Endodermal cell (in vitro differentiated cells): ENCODE results near the gene PDE4D. TPM values are rescaled to one million over a fixed set of nuclear protein-coding genes. Genes with fewer than 3 reads are reported as not detected.

Source experiments
- DNase-seq: peaks from one replicate; pipeline ENCODE4 v3.0.0-alpha.2; 2017
- H3K27ac ChIP-seq: 2 replicates; pipeline ENCODE4 v1.5.1; 2013; ENCODE audit warnings: mild to moderate bottlenecking, low read depth, low read length, moderate library complexity
- H3K27me3 ChIP-seq: 2 replicates; pipeline ENCODE4 v1.6.1; 2013; ENCODE audit warnings: mild to moderate bottlenecking, low read length, moderate library complexity; ENCODE audit not compliant: insufficient read depth, control insufficient read depth, poor library complexity, severe bottlenecking
- H3K36me3 ChIP-seq: 2 replicates; pipeline ENCODE4 v1.7.0; 2013; ENCODE audit warnings: mild to moderate bottlenecking, low read length, moderate library complexity; ENCODE audit not compliant: control insufficient read depth, insufficient read depth
- H3K4me1 ChIP-seq: one replicate; pipeline ENCODE4 v1.7.0; 2013; ENCODE audit warnings: low read length; ENCODE audit not compliant: control insufficient read depth, insufficient read depth
- H3K4me3 ChIP-seq: 2 replicates; pipeline ENCODE4 v1.5.1; 2013; ENCODE audit warnings: mild to moderate bottlenecking, low read length, moderate library complexity
- H3K9ac ChIP-seq: 2 replicates; pipeline ENCODE4 v1.6.1; 2013; ENCODE audit warnings: mild to moderate bottlenecking, low read length, moderate library complexity; ENCODE audit not compliant: poor library complexity, severe bottlenecking; ENCODE audit errors: extremely low read depth
- H3K9me3 ChIP-seq: 2 replicates; pipeline ENCODE4 v1.6.1; 2013; ENCODE audit warnings: mild to moderate bottlenecking, low read length, moderate library complexity; ENCODE audit not compliant: control insufficient read depth
- H3K27ac Mint-ChIP-seq: 2 replicates; pipeline ENCODE4 v1.8.0; 2020; ENCODE audit warnings: mixed read lengths
- H3K27me3 Mint-ChIP-seq: 2 replicates; pipeline ENCODE4 v1.8.0; 2021; ENCODE audit warnings: mild to moderate bottlenecking, mixed read lengths; ENCODE audit not compliant: insufficient read depth
- H3K36me3 Mint-ChIP-seq: 2 replicates; pipeline ENCODE4 v1.8.0; 2020; ENCODE audit warnings: low read depth, mixed read lengths
- H3K4me1 Mint-ChIP-seq: 2 replicates; pipeline ENCODE4 v1.8.0; 2020; ENCODE audit warnings: mixed read lengths
- H3K4me3 Mint-ChIP-seq: 2 replicates; pipeline ENCODE4 v1.8.0; 2020; ENCODE audit warnings: mild to moderate bottlenecking, moderate library complexity, mixed read lengths
- H3K9me3 Mint-ChIP-seq: 2 replicates; pipeline ENCODE4 v1.8.0; 2020; ENCODE audit warnings: mild to moderate bottlenecking, mixed read lengths
- CTCF ChIP-seq: fragments of 200-600 bp; sonication (generic); conservative IDR thresholded peaks from 2 replicates; pipeline ENCODE4 v1.5.0; 2021; ENCODE audit warnings: antibody characterized with exemption, mild to moderate bottlenecking
- WGBS, 2 experiments: methylation state at CpG; one replicate each; pipeline versions ENCODE4 v1.1.5 to v1.1.7; 2013; ENCODE audit warnings: missing lambda C conversion rate in 2 of 2, mixed read lengths in 1 of 2; ENCODE audit not compliant: insufficient coverage in 1 of 2, insufficient read length in 1 of 2; 5-methylcytosine and 5-hydroxymethylcytosine counted together
- total RNA-seq, 2 donors: library from RNA; stranded (reverse); fragmentation: NEBNext Ultra II Directional in 1 of 2; extraction: Animal tissue kit (Norgen Biotek cat#: 25700) in 1 of 2; gene quantifications; 2 replicates in 1 of 2; 3 replicates in 1 of 2; pipeline ENCODE4 v1.2.1, GENCODE V29; 2021

PDE4D gene
- total RNA-seq, 2 donors from 2014 or later: 9.2 to 11.4 TPM

GRCh38 chr5:59182760-59183159 lies 710.8 kb downstream of the PDE4D start:
- DNase-seq: no peak
- Mint-ChIP-seq H3K27ac (no peak overlapping the region), H3K4me1 (peaks cover 1% of the 10 kb centered on the region), H3K4me3 (no peak overlapping the region), H3K36me3 (no peaks in the 10 kb centered on the region), H3K27me3 (no peaks in the 10 kb centered on the region), H3K9me3 (no peaks in the 10 kb centered on the region)
- Histone ChIP-seq H3K4me3 (no peak overlapping the region), H3K36me3 (no peaks in the 10 kb centered on the region), H3K27me3 (no peaks in the 10 kb centered on the region), H3K9me3 (no peaks in the 10 kb centered on the region), H3K27ac (no peak overlapping the region), H3K9ac (no peak overlapping the region), H3K4me1 (no peaks in the 10 kb centered on the region)
- 54 to 90% methylated on average over 2 to 3 of the region's 3 CpGs for WGBS, 2 experiments
- no peak for TF ChIP-seq CTCF

- Histone ChIP-seq H3K27ac (no peak overlapping the region), H3K27me3 (no peaks in the 10 kb centered on the region), H3K36me3 (no peaks in the 10 kb centered on the region), H3K9ac (no peak overlapping the region), H3K9me3 (no peaks in the 10 kb centered on the region), H3K4me1 (no peaks in the 10 kb centered on the region), H3K4me3 (no peak overlapping the region)
- no peak for TF ChIP-seq CTCF
- DNase-seq: no peak
- Mint-ChIP-seq H3K27me3 (no peaks in the 10 kb centered on the region), H3K9me3 (no peaks in the 10 kb centered on the region), H3K4me3 (no peak overlapping the region), H3K27ac (no peak overlapping the region), H3K4me1 (peaks cover 1% of the 10 kb centered on the region), H3K36me3 (no peaks in the 10 kb centered on the region)
- 89 to 93% methylated on average over 2 of the region's 2 CpGs for WGBS, 2 experiments
Observed at GRCh38 chr5:59180515-59180914, 713.0 kb downstream of the PDE4D start.

GRCh38 chr5:59179704-59180103 lies 713.8 kb downstream of the PDE4D start:
- Histone ChIP-seq H3K4me1 (no peaks in the 10 kb centered on the region), H3K9me3 (no peaks in the 10 kb centered on the region), H3K36me3 (no peaks in the 10 kb centered on the region), H3K9ac (no peak overlapping the region), H3K27me3 (no peaks in the 10 kb centered on the region), H3K4me3 (no peak overlapping the region), H3K27ac (no peak overlapping the region)
- Mint-ChIP-seq H3K4me1 (peaks cover 1% of the 10 kb centered on the region), H3K4me3 (no peak overlapping the region), H3K9me3 (no peaks in the 10 kb centered on the region), H3K27ac (no peak overlapping the region), H3K36me3 (no peaks in the 10 kb centered on the region), H3K27me3 (no peaks in the 10 kb centered on the region)
- TF ChIP-seq CTCF: no peak
- DNase-seq: no peak
- WGBS, 2 experiments: 80 to 91% methylated on average over 1 to 2 of the region's 2 CpGs
